Ecto neural progenitor cell (in vitro differentiated cells): ENCODE data around the gene EPHA4.
A peak's percentile ranks its signal among the peaks of the same experiment; 100 is the strongest.

Experiments used
- DNase-seq: peaks from one replicate; pipeline ENCODE4 v3.0.0-alpha.2; 2018; ENCODE audit warnings: low spot score

EPHA4 gene

GRCh38 chr2:221572219-221572820 is at the start of gene EPHA4:
Gene EPHA4 (minus strand): TSS chr2:221572304. CDS start chr2:221572248, 56 bp downstream.
- peak; percentile 91 for DNase-seq

GRCh38 chr2:221618007-221618406 is 45.9 kb upstream of the EPHA4 start:
- no peak for DNase-seq

GRCh38 chr2:221616561-221616960 is 44.5 kb upstream of the EPHA4 start:
- DNase-seq: no peak

- no peak for DNase-seq
These were observed 42.2 kb upstream of the EPHA4 start for GRCh38 chr2:221614274-221614673.

- DNase-seq: no peak
These were observed 40.7 kb upstream of the EPHA4 start for GRCh38 chr2:221612800-221613199.

GRCh38 chr2:221612161-221612560 is 40.1 kb upstream of the EPHA4 start:
- DNase-seq: no peak

- DNase-seq: no peak
These were observed 38.6 kb upstream of the EPHA4 start for GRCh38 chr2:221610675-221611074.

GRCh38 chr2:221610255-221610654 is 38.2 kb upstream of the EPHA4 start:
- no peak for DNase-seq

- no peak for DNase-seq
These were observed 36.3 kb upstream of the EPHA4 start for GRCh38 chr2:221608442-221608841.

GRCh38 chr2:221606424-221606823 is 34.3 kb upstream of the EPHA4 start:
- DNase-seq: no peak

GRCh38 chr2:221605751-221606240 is 33.7 kb upstream of the EPHA4 start:
- DNase-seq: no peak

- DNase-seq: no peak
These were observed 30.8 kb upstream of the EPHA4 start for GRCh38 chr2:221602938-221603337.

GRCh38 chr2:221601376-221601775 is 29.3 kb upstream of the EPHA4 start:
- no peak for DNase-seq

GRCh38 chr2:221600388-221600787 is 28.3 kb upstream of the EPHA4 start:
- no peak for DNase-seq

GRCh38 chr2:221596192-221596591 is 24.1 kb upstream of the EPHA4 start:
- DNase-seq: no peak

- DNase-seq: no peak
These were observed 18.8 kb upstream of the EPHA4 start for GRCh38 chr2:221590861-221591365.

GRCh38 chr2:221589696-221590095 is 17.6 kb upstream of the EPHA4 start:
- no peak for DNase-seq

GRCh38 chr2:221588306-221588985 is 16.3 kb upstream of the EPHA4 start:
- no peak for DNase-seq

GRCh38 chr2:221581986-221582385 is 9.9 kb upstream of the EPHA4 start:
- no peak for DNase-seq

- DNase-seq: no peak
These were observed 2.1 kb upstream of the EPHA4 start for GRCh38 chr2:221574231-221574570.

GRCh38 chr2:221573430-221574230 is 1.5 kb upstream of the EPHA4 start:
- peak; percentile 96 for DNase-seq

GRCh38 chr2:221572821-221573429 is 821 bp upstream of the EPHA4 start:
- peak; percentile 81 for DNase-seq
